Measurements from ENCODE around the gene SARM1. TPM values are rescaled to one million over a fixed set of nuclear protein-coding genes. Genes with fewer than 3 reads are reported as not detected.

The SARM1 gene
- total and polyA plus RNA-seq, 2 of the 13 experiments (the other 11 are each of a cell fraction or from before 2014, with no cell fraction given), result 0.73 to 0.86 TPM

DNA sequence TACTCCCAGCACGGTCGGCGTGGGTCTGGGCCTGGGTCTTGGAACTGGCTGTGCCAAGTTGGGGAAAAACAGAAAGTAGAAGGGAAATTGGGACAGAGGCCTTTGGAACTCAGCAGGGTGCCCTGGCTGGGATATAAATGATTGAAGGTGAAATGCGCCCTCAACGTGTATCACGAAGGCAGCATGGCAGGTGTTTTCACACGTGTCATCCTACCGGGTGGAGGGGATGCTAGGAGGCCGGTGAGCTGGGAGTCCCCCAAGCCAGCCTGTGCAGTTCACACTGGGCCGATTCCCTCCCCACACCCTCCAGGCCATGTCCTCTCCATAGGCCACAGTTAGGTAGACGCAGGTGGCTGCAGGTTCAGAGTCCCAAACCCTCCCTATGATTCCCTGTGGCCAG lies 30.0 kb upstream of the SARM1 start (continued):
- TF ChIP-seq, protein P1, sequence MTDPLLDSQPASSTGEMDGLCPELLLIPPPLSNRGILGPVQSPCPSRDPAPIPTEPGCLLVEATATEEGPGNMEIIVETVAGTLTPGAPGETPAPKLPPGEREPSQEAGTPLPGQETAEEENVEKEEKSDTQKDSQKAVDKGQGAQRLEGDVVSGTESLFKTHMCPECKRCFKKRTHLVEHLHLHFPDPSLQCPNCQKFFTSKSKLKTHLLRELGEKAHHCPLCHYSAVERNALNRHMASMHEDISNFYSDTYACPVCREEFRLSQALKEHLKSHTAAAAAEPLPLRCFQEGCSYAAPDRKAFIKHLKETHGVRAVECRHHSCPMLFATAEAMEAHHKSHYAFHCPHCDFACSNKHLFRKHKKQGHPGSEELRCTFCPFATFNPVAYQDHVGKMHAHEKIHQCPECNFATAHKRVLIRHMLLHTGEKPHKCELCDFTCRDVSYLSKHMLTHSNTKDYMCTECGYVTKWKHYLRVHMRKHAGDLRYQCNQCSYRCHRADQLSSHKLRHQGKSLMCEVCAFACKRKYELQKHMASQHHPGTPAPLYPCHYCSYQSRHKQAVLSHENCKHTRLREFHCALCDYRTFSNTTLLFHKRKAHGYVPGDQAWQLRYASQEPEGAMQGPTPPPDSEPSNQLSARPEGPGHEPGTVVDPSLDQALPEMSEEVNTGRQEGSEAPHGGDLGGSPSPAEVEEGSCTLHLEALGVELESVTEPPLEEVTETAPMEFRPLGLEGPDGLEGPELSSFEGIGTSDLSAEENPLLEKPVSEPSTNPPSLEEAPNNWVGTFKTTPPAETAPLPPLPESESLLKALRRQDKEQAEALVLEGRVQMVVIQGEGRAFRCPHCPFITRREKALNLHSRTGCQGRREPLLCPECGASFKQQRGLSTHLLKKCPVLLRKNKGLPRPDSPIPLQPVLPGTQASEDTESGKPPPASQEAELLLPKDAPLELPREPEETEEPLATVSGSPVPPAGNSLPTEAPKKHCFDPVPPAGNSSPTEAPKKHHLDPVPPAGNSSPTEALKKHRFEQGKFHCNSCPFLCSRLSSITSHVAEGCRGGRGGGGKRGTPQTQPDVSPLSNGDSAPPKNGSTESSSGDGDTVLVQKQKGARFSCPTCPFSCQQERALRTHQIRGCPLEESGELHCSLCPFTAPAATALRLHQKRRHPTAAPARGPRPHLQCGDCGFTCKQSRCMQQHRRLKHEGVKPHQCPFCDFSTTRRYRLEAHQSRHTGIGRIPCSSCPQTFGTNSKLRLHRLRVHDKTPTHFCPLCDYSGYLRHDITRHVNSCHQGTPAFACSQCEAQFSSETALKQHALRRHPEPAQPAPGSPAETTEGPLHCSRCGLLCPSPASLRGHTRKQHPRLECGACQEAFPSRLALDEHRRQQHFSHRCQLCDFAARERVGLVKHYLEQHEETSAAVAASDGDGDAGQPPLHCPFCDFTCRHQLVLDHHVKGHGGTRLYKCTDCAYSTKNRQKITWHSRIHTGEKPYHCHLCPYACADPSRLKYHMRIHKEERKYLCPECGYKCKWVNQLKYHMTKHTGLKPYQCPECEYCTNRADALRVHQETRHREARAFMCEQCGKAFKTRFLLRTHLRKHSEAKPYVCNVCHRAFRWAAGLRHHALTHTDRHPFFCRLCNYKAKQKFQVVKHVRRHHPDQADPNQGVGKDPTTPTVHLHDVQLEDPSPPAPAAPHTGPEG (CRISPR knock-in tag; IDR thresholded peaks at IDR 0.05), result no peak
- TF ChIP-seq NFKBIZ (CRISPR knock-in tag; IDR thresholded peaks at IDR 0.05) (no peak), RBFOX2 (IDR thresholded peaks at IDR 0.05; ENCODE audit: low read depth, low read length) (no peak), ZNF407 (CRISPR knock-in tag; IDR thresholded peaks at IDR 0.05; ENCODE audit: not compliant biosample characterization) (no peak), GABPA (IDR thresholded peaks at IDR 0.05; ENCODE audit: low read depth, low read length) (no peak), GABPA (CRISPR knock-in tag; IDR thresholded peaks at IDR 0.05; ENCODE audit: low read depth) (no peak), PHF5A (CRISPR knock-in tag; IDR thresholded peaks at IDR 0.05; ENCODE audit: low read depth, unreplicated experiment) (no peak)
- TF ChIP-seq, protein P2, sequence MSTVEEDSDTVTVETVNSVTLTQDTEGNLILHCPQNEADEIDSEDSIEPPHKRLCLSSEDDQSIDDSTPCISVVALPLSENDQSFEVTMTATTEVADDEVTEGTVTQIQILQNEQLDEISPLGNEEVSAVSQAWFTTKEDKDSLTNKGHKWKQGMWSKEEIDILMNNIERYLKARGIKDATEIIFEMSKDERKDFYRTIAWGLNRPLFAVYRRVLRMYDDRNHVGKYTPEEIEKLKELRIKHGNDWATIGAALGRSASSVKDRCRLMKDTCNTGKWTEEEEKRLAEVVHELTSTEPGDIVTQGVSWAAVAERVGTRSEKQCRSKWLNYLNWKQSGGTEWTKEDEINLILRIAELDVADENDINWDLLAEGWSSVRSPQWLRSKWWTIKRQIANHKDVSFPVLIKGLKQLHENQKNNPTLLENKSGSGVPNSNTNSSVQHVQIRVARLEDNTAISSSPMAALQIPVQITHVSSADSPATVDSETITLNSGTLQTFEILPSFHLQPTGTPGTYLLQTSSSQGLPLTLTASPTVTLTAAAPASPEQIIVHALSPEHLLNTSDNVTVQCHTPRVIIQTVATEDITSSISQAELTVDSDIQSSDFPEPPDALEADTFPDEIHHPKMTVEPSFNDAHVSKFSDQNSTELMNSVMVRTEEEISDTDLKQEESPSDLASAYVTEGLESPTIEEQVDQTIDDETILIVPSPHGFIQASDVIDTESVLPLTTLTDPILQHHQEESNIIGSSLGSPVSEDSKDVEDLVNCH (CRISPR knock-in tag; IDR thresholded peaks at IDR 0.05), result no peak
